GM12891 (cell line): ENCODE measurements around the gene PCNX2.

Source experiments
- PAX5 ChIP-seq: IDR thresholded peaks from 2 replicates; pipeline ENCODE4 v1.6.1; 2011; ENCODE audit warnings: low read length, moderate library complexity, mild to moderate bottlenecking; ENCODE audit not compliant: insufficient read depth, severe bottlenecking
- POLR2A ChIP-seq: IDR thresholded peaks from 2 replicates; pipeline ENCODE4 v1.6.1; 2011; ENCODE audit warnings: low read depth, low read length, control low read depth
- POLR2AphosphoS5 ChIP-seq: IDR thresholded peaks from 2 replicates; pipeline ENCODE4 v1.6.1; 2011; ENCODE audit warnings: low read depth, low read length, control low read depth
- POU2F2 ChIP-seq: IDR thresholded peaks from 2 replicates; pipeline ENCODE4 v1.6.1; 2011; ENCODE audit warnings: low read depth, mild to moderate bottlenecking, control low read depth, low read length, moderate library complexity
- SPI1 ChIP-seq: IDR thresholded peaks from 2 replicates; pipeline ENCODE4 v1.6.1; 2011; ENCODE audit warnings: low read depth, low read length, control low read depth
- TAF1 ChIP-seq: IDR thresholded peaks from 2 replicates; pipeline ENCODE4 v1.6.1; 2011; ENCODE audit warnings: low read depth, low read length, control low read depth

DNA sequence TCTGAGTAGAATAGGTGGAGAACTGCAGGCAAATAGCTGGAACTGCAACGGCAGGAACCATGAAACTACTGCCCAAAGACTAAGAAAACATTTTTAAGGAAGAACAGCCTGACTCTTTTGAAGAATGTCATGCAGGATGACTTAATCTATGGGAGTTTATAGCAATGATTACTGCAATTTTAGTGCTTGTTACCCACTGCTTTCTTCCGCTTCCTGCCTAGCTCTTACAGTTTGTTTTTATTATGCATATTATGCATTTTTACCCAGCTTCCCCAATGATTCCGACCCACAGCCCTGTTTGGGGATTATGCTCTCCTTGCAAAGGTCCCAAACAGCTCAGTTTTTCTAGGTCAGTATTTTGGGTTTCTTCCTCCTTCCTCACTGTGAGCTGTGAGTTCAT is 71.2 kb downstream of the PCNX2 start:
- TF ChIP-seq POLR2A (no peak), TAF1 (no peak), POLR2AphosphoS5 (no peak), SPI1 (no peak), POU2F2 (no peak), PAX5 (no peak)
